ENCODE measurements around the gene GOLGA8N. TPM values are rescaled to one million over a fixed set of nuclear protein-coding genes. Genes with fewer than 3 reads are reported as not detected.

The GOLGA8N gene
- 3.0 and 11.4 TPM in 2 replicates for total RNA-seq

DNA sequence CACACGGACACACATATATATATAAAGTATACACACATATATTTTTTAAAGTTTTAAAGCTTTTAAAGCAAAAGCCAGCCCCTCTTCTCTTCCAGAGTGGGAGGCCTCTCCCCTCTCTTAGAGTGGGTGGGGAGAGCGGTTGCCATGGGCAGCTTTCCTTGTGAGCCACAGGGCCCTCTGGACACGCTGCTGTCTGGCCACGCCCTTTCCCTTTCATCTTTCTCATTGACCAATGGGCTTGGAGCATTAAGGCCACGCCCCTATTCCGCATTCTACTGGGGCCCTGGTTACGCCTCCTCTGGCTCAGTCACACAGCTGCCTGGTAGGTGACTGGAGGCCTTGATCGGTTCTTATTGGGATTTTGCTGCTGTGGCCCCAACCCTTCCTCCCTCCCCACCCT is at the start of gene GOLGA8N:
Gene GOLGA8N, plus strand, starts transcription at position 306 of the 400 bp plus-strand sequence.

GRCh38 chr15:32615051-32615870 is 22.0 kb downstream of the GOLGA8N start, which contains the start of gene ARHGAP11A:
TSS of gene ARHGAP11A (plus strand) at chr15:32615504. CDS start at chr15:32616212, 708 bp downstream.

DNA sequence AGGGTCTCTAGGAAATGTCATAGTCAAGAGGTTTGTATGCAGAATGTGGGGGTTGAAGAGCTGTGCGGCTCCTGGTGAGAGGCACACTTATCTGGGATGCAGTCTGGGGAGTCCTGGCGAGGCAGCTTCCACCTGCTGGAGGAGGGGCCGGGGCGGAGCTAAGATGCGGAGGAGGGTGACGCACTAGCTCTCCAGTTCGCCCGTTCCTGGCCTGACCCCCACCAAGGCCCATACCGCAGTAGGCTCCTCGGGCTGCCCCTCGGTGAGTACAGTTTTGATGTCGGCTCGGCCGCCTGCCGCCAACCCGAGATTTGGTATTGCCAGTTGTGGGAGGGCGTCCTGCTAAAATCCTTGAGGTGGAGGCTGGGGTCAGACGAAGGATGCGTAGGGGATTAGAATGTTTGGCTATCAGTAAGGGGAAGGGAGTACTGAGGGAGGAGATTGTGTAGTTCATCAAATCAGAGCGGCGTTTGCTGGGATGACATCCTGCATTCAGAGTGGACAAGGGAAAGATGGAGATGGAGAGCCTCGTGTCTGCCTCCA is 48.3 kb downstream of the GOLGA8N start, which contains the start of gene SCG5:
Gene SCG5, plus strand, starts transcription at position 194 of the 543 bp plus-strand sequence. CDS start 1,883 bp downstream, outside the sequence.

Other genes starting within 250 kb of the GOLGA8N start
- 0.25 TPM in 1 of 2 replicates, not detected in the other for gene GOLGA8K, start 190.2 kb upstream of the GOLGA8N start, total RNA-seq
- gene GOLGA8O, start 137.8 kb upstream of the GOLGA8N start, total RNA-seq, result 1.7 TPM in 1 of 2 replicates, not detected in the other
- 16.9 and 50.8 TPM in 2 replicates for gene ARHGAP11A, start 22.0 kb downstream of the GOLGA8N start, total RNA-seq
- gene SCG5, start 48.3 kb downstream of the GOLGA8N start, total RNA-seq, result 3.2 and 14.7 TPM in 2 replicates
- 94.3 and 684 TPM in 2 replicates for gene GREM1, start 124.5 kb downstream of the GOLGA8N start, total RNA-seq

Measured in uterine smooth muscle cell (primary cell).